ENCODE results near the gene OOSP4B.
"Not testable (repeated sequence)": the region's sequence is repeated elsewhere in the genome, so short reads cannot be mapped to it uniquely, and the experiment has no call there.

Gene OOSP4B

GRCh38 chr11:60069450-60069849 lies 52.5 kb downstream of the OOSP4B start:
- no peaks in the 10 kb centered on the region for H3K36me3 ChIP-seq
- no peaks in the 10 kb centered on the region for H3K9me3 ChIP-seq (ENCODE audit: severe bottlenecking)
- no peaks in the 10 kb centered on the region for H3K27me3 ChIP-seq (ENCODE audit: insufficient read depth, low read depth, severe bottlenecking)
- H3K4me3 ChIP-seq (ENCODE audit: low read depth, low read length), result no peak overlapping the region
- no peak for DNase-seq
- no peak for TF ChIP-seq CTCF (IDR thresholded peaks at IDR 0.05; ENCODE audit: low read depth, low read length)
- no peak overlapping the region for H3K27ac ChIP-seq

GRCh38 chr11:60071644-60072043 lies 54.7 kb downstream of the OOSP4B start:
- not testable (repeated sequence) for H3K9me3 ChIP-seq (ENCODE audit: severe bottlenecking); H3K27ac ChIP-seq; H3K4me3 ChIP-seq (ENCODE audit: low read depth, low read length); H3K27me3 ChIP-seq (ENCODE audit: insufficient read depth, low read depth, severe bottlenecking); H3K36me3 ChIP-seq; DNase-seq

GRCh38 chr11:60077216-60077817 lies 60.3 kb downstream of the OOSP4B start:
- H3K9me3 ChIP-seq (ENCODE audit: severe bottlenecking), result no peaks in the 10 kb centered on the region
- DNase-seq, result no peak
- H3K36me3 ChIP-seq, result no peaks in the 10 kb centered on the region
- no peak for TF ChIP-seq CTCF (IDR thresholded peaks at IDR 0.05; ENCODE audit: low read depth, low read length)
- H3K4me3 ChIP-seq (ENCODE audit: low read depth, low read length), result no peak overlapping the region
- no peaks in the 10 kb centered on the region for H3K27me3 ChIP-seq (ENCODE audit: insufficient read depth, low read depth, severe bottlenecking)
- no peak overlapping the region for H3K27ac ChIP-seq

GRCh38 chr11:60077981-60078380 lies 61.0 kb downstream of the OOSP4B start:
- no peak for TF ChIP-seq CTCF (IDR thresholded peaks at IDR 0.05; ENCODE audit: low read depth, low read length)
- no peak overlapping the region for H3K4me3 ChIP-seq (ENCODE audit: low read depth, low read length)
- no peaks in the 10 kb centered on the region for H3K27me3 ChIP-seq (ENCODE audit: insufficient read depth, low read depth, severe bottlenecking)
- H3K27ac ChIP-seq, result no peak overlapping the region
- H3K9me3 ChIP-seq (ENCODE audit: severe bottlenecking), result no peaks in the 10 kb centered on the region
- no peak for DNase-seq
- no peaks in the 10 kb centered on the region for H3K36me3 ChIP-seq

GRCh38 chr11:60078745-60079144 lies 61.8 kb downstream of the OOSP4B start:
- Histone ChIP-seq H3K27me3 (ENCODE audit: insufficient read depth, low read depth, severe bottlenecking) (no peaks in the 10 kb centered on the region), H3K36me3 (no peaks in the 10 kb centered on the region), H3K9me3 (ENCODE audit: severe bottlenecking) (no peaks in the 10 kb centered on the region), H3K4me3 (ENCODE audit: low read depth, low read length) (no peak overlapping the region), H3K27ac (no peak overlapping the region)
- no peak for DNase-seq
- no peak for TF ChIP-seq CTCF (IDR thresholded peaks at IDR 0.05; ENCODE audit: low read depth, low read length)

- no peak overlapping the region for H3K4me3 ChIP-seq (ENCODE audit: low read depth, low read length)
- DNase-seq, result no peak
- no peaks in the 10 kb centered on the region for H3K9me3 ChIP-seq (ENCODE audit: severe bottlenecking)
- no peak overlapping the region for H3K27ac ChIP-seq
- H3K27me3 ChIP-seq (ENCODE audit: insufficient read depth, low read depth, severe bottlenecking), result no peaks in the 10 kb centered on the region
- H3K36me3 ChIP-seq, result no peaks in the 10 kb centered on the region
- no peak for TF ChIP-seq CTCF (IDR thresholded peaks at IDR 0.05; ENCODE audit: low read depth, low read length)
These were observed 63.6 kb downstream of the OOSP4B start for GRCh38 chr11:60080535-60080934.

All from WERI-Rb-1 (cell line).